ENCODE results near the gene PCDHGA9. TPM values are rescaled to one million over a fixed set of nuclear protein-coding genes. Genes with fewer than 3 reads are reported as not detected.
"Not testable (repeated sequence)": the region's sequence is repeated elsewhere in the genome, so short reads cannot be mapped to it uniquely, and the experiment has no call there.

Gene PCDHGA9
- total RNA-seq, 6 donors from 2014 or later = 2.4 to 8.4 (median 4.5) TPM

DNA sequence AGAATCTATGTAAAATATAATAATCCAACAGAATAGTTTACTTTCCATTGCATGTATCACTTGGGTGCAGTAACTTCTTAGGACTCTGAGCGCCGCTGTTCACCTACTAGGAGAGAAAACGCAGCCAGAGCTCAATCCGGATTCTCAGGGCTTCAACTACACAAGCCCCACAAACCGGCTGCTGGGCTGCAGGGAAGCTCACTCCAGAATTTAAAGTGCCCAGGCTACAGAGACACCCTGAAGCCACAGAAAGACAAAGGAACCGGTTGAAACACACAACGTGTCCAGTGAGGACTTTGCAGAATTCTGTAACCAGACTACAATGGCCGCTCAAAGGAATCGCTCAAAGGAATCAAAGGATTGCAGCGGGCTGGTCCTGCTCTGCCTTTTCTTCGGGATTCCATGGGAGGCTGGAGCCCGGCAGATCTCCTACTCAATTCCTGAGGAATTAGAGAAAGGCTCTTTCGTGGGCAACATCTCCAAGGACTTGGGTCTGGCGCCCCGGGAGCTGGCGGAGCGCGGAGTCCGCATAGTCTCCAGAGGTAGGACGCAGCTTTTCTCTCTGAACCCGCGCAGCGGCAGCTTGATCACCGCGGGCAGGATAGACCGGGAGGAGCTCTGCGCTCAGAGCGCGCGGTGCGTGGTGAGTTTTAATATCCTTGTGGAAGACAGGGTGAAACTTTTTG is 10.4 kb downstream of the PCDHGA9 start, which contains the start of gene PCDHGA10:
TSS of gene PCDHGA10 (plus strand) at position 134 of the 686 bp plus-strand sequence. CDS start at position 323, 189 bp downstream.
- Histone ChIP-seq H3K27ac (no peak within 1 kb of the TSS), H3K36me3 (no peaks in the 10 kb centered on the region), H3K4me1 (peaks cover 0 to 8% (median 0%) of the 10 kb centered on the region in 4 donors), H3K4me3 (peak within 1 kb of the TSS; percentile 6 to 47 (median 36)), H3K27me3 (no peaks in the 10 kb centered on the region), H3K9me3 (peaks cover 44 to 85% (median 72%) of the 10 kb centered on the region in 4 donors)
- DNase-seq (peak; percentile 58 to 77), ATAC-seq (ENCODE audit: low FRiP score in 2 of 2) (peak; percentile 65 to 68)
- no peak for TF ChIP-seq EP300 (IDR thresholded peaks at IDR 0.05)
- TF ChIP-seq POLR2A (IDR thresholded peaks at IDR 0.05) = no peak
- TF ChIP-seq, protein P1, sequence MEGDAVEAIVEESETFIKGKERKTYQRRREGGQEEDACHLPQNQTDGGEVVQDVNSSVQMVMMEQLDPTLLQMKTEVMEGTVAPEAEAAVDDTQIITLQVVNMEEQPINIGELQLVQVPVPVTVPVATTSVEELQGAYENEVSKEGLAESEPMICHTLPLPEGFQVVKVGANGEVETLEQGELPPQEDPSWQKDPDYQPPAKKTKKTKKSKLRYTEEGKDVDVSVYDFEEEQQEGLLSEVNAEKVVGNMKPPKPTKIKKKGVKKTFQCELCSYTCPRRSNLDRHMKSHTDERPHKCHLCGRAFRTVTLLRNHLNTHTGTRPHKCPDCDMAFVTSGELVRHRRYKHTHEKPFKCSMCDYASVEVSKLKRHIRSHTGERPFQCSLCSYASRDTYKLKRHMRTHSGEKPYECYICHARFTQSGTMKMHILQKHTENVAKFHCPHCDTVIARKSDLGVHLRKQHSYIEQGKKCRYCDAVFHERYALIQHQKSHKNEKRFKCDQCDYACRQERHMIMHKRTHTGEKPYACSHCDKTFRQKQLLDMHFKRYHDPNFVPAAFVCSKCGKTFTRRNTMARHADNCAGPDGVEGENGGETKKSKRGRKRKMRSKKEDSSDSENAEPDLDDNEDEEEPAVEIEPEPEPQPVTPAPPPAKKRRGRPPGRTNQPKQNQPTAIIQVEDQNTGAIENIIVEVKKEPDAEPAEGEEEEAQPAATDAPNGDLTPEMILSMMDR (IDR thresholded peaks at IDR 0.05) = peak; percentile 7 to 41 (median 24)
- 19 to 26% methylated on average over 30 to 31 of the region's 31 CpGs for WGBS, 2 donors

DNA sequence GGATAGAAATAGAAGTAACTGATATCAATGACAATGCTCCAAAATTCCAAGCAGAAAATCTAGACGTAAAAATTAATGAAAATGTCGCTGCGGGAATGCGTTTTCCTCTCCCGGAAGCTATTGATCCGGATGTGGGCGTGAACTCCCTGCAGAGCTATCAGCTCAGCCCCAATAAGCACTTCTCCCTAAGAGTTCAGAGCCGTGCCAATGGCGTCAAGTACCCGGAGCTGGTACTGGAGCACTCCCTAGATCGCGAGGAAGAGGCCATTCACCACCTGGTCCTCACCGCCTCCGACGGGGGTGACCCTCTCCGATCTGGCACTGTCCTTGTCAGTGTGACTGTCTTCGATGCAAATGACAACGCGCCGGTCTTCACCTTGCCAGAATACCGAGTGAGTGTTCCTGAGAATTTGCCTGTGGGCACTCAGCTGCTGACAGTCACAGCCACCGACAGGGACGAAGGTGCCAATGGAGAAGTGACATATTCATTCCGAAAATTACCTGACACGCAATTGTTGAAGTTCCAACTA is 11.0 kb downstream of the PCDHGA9 start:
- ATAC-seq (ENCODE audit: low FRiP score in 2 of 2) (peak in 1 of 2 donors; percentile 12), DNase-seq (no peak)
- H3K27ac ChIP-seq = no peak overlapping the region
- H3K27me3 ChIP-seq = no peaks in the 10 kb centered on the region
- peaks cover 0 to 8% (median 1%) of the 10 kb centered on the region in 4 donors for H3K4me1 ChIP-seq
- TF ChIP-seq POLR2AphosphoS5 (IDR thresholded peaks at IDR 0.05) (no peak), EP300 (IDR thresholded peaks at IDR 0.05) (no peak), POLR2A (IDR thresholded peaks at IDR 0.05) (no peak)
- TF ChIP-seq, protein P1 (IDR thresholded peaks at IDR 0.05) = no peak
- H3K4me3 ChIP-seq = peak overlapping the region in 3 of 4 donors; percentile 27 to 47 (median 45)
- no peaks in the 10 kb centered on the region for H3K36me3 ChIP-seq
- 21 to 25% methylated on average over 25 of the region's 25 CpGs for WGBS, 2 donors
- peaks cover 45 to 86% (median 73%) of the 10 kb centered on the region in 4 donors for H3K9me3 ChIP-seq

DNA sequence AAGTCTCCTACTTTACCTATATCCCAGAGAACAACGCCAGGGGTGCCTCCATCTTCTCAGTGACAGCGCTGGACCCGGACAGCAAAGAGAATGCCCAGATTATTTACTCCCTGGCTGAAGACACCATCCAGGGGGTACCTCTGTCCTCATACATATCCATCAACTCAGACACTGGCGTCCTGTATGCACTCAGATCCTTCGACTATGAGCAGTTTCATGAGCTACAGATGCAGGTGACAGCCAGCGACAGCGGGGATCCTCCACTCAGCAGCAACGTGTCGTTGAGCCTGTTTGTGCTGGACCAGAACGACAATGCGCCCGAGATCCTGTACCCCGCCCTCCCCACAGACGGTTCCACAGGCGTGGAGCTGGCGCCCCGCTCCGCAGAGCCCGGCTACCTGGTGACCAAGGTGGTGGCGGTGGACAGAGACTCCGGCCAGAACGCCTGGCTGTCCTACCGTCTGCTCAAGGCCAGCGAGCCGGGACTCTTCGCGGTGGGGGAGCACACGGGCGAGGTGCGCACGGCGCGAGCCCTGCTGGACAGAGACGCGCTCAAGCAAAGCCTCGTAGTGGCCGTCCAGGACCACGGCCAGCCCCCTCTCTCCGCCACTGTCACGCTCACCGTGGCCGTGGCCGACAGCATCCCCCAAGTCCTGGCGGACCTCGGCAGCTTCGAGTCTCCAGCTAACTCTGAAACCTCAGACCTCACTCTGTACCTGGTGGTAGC is 12.1 kb downstream of the PCDHGA9 start:
- not testable (repeated sequence) for H3K27me3 ChIP-seq; H3K27ac ChIP-seq; ATAC-seq (ENCODE audit: low FRiP score in 2 of 2); H3K36me3 ChIP-seq; H3K4me3 ChIP-seq
- Histone ChIP-seq H3K4me1 (peaks cover 0 to 11% (median 1%) of the 10 kb centered on the region in 4 donors), H3K9me3 (peaks cover 45 to 86% (median 74%) of the 10 kb centered on the region in 4 donors)
- 14 to 16% methylated on average over 3 to 10 of the region's 46 CpGs for WGBS, 2 donors
- peak in 1 of 2 donors; percentile 70 for DNase-seq

DNA sequence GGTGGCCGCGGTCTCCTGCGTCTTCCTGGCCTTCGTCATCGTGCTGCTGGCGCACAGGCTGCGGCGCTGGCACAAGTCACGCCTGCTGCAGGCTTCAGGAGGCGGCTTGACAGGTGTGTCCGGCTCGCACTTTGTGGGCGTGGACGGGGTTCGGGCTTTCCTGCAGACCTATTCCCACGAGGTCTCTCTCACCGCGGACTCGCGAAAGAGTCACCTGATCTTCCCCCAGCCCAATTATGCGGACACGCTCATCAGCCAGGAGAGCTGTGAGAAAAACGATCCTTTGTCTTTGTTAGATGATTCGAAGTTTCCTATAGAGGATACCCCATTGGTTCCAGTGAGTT is 12.7 kb downstream of the PCDHGA9 start:
- 19 to 21% methylated on average over 17 to 24 of the region's 24 CpGs for WGBS, 2 donors
- not testable (repeated sequence) for H3K4me3 ChIP-seq; H3K27me3 ChIP-seq; DNase-seq; ATAC-seq (ENCODE audit: low FRiP score in 2 of 2); H3K27ac ChIP-seq; H3K36me3 ChIP-seq
- Histone ChIP-seq H3K4me1 (peaks cover 0 to 11% (median 1%) of the 10 kb centered on the region in 4 donors), H3K9me3 (peaks cover 44 to 86% (median 74%) of the 10 kb centered on the region in 4 donors)

DNA sequence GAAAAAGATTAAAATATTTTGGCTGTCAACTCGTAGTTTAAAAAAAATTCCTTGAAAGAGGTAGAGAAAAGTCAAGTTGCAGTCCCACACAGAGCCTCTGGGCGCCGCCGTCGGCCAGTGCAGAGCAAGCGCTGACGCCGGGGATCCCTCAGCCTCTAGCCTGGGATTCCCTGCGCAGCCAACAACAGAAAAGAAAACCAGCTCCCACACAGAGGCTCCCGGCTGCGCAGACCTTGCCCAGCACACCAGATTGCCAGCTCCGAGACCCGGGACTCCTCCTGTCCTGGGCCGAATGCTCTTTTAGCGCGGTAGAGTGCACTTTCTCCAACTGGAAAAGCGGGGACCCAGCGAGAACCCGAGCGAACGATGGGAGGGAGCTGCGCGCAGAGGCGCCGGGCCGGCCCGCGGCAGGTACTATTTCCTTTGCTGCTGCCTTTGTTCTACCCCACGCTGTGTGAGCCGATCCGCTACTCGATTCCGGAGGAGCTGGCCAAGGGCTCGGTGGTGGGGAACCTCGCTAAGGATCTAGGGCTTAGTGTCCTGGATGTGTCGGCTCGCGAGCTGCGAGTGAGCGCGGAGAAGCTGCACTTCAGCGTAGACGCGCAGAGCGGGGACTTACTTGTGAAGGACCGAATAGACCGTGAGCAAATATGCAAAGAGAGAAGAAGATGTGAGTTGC is 15.1 kb downstream of the PCDHGA9 start, which contains the start of gene PCDHGB7:
TSS of gene PCDHGB7 (plus strand) at position 184 of the 679 bp plus-strand sequence. CDS start at position 367, 183 bp downstream.
- TF ChIP-seq, protein P1 (IDR thresholded peaks at IDR 0.05) = peak; percentile 50 to 66 (median 60)
- Histone ChIP-seq H3K27ac (peak within 1 kb of the TSS in 2 of 4 donors; percentile 60 to 77), H3K9me3 (peaks cover 55 to 92% (median 82%) of the 10 kb centered on the region in 4 donors), H3K4me3 (peak within 1 kb of the TSS; percentile 16 to 52 (median 44)), H3K4me1 (peaks cover 0 to 21% (median 1%) of the 10 kb centered on the region in 4 donors)
- not testable (repeated sequence) for H3K36me3 ChIP-seq, H3K27me3 ChIP-seq
- ATAC-seq (ENCODE audit: low FRiP score in 2 of 2) (peak; percentile 87 to 91), DNase-seq (peak; percentile 78 to 92)
- WGBS, 2 donors = 10 to 13% methylated on average over 36 to 47 of the region's 47 CpGs

Measured in upper lobe of left lung (tissue), 6 donors.